A549 (cell line): ENCODE data around the gene THOC5. TPM values are rescaled to one million over a fixed set of nuclear protein-coding genes. Genes with fewer than 3 reads are reported as not detected.

Experiments used
- ATAC-seq, 2 experiments: fragments of 200-7000 bp in 1 of 2; fragments of >200 bp in 1 of 2; cut with Nextera tagmentation in 1 of 2; cut with Tn5 transposase in 1 of 2; 3 replicates each; pipeline versions ENCODE4 v1.8.0 to v1.9.1; 2018 to 2020; ENCODE audit warnings: mild to moderate bottlenecking in 1 of 2, moderate library complexity in 1 of 2
- CTCF ChIA-PET: fragments of 300-600 bp; sonication (Branson Sonifier 250); formaldehyde crosslinking; extraction: SDS; loops from one replicate; lab custom pipeline; 2021; ENCODE audit warnings: antibody characterized with exemption, inconsistent platforms; lab: Yijun Ruan, JAX
- POLR2A ChIA-PET: fragments of 350-600 bp; formaldehyde crosslinking; extraction: SDS; loops from one replicate; lab custom pipeline; 2021; ENCODE audit warnings: antibody characterized with exemption, inconsistent platforms; lab: Yijun Ruan, JAX
- DNase-seq, 2 experiments: peaks; one replicate each; pipeline versions ENCODE4 v3.0.0 to v3.0.0-alpha.2; 2011 to 2016; ENCODE audit warnings: low read depth in 1 of 2, low spot score in 1 of 2
- FAIRE-seq: peaks from 2 replicates; lab custom pipeline; 2011; peaks lifted over from hg19 to GRCh38; lab: Jason Lieb, UNC
- H3K27ac ChIP-seq, 2 experiments: fragments of >200 bp; sonication (Bioruptor Twin); formaldehyde crosslinking; 3 replicates each; pipeline ENCODE4 v1.5.1; 2016 to 2017
- H3K4me1 ChIP-seq: fragments of >200 bp; sonication (Bioruptor Twin); formaldehyde crosslinking; 3 replicates; pipeline ENCODE4 v1.6.1; 2016
- H3K4me2 ChIP-seq: fragments of >200 bp; sonication (Bioruptor Twin); formaldehyde crosslinking; 3 replicates; pipeline ENCODE4 v1.6.1; 2016
- H3K4me3 ChIP-seq: fragments of >200 bp; sonication (Bioruptor Twin); formaldehyde crosslinking; 3 replicates; pipeline ENCODE4 v1.5.1; 2016
- H3K9me3 ChIP-seq: fragments of >200 bp; sonication (Bioruptor Twin); formaldehyde crosslinking; 3 replicates; pipeline ENCODE4 v1.6.1; 2016
- BHLHE40 ChIP-seq: IDR thresholded peaks from 2 replicates; pipeline ENCODE4 v1.6.1; 2012; ENCODE audit warnings: low read depth, low read length, inconsistent platforms
- CHD4 ChIP-seq: fragments of 200-600 bp; sonication (generic); IDR thresholded peaks from 2 replicates; pipeline ENCODE4 v1.6.1; 2016; ENCODE audit warnings: antibody characterized with exemption, mild to moderate bottlenecking, borderline replicate concordance
- EHMT2 ChIP-seq: fragments of 200-600 bp; sonication (generic); IDR thresholded peaks from 2 replicates; pipeline ENCODE4 v1.6.1; 2016; ENCODE audit warnings: antibody characterized with exemption, low read depth, mild to moderate bottlenecking, moderate library complexity
- ESRRA ChIP-seq: fragments of 150-350 bp; IDR thresholded peaks from 2 replicates; pipeline ENCODE4 v1.6.1; 2014; ENCODE audit warnings: mild to moderate bottlenecking, low read length, borderline replicate concordance
- FOSB ChIP-seq: fragments of 250-450 bp; sonication (Bioruptor Pico); IDR thresholded peaks from 2 replicates; pipeline ENCODE4 v1.5.0; 2020; ENCODE audit warnings: mild to moderate bottlenecking, moderate library complexity
- FOXS1 ChIP-seq: fragments of 250-450 bp; sonication (Bioruptor Pico); IDR thresholded peaks from 2 replicates; pipeline ENCODE4 v1.5.0; 2020; ENCODE audit warnings: mild to moderate bottlenecking, moderate library complexity
- GATA3 ChIP-seq: IDR thresholded peaks from 2 replicates; pipeline ENCODE4 v1.6.1; 2012; ENCODE audit warnings: borderline replicate concordance
- HDAC2 ChIP-seq: fragments of 200-600 bp; sonication (generic); IDR thresholded peaks from 2 replicates; pipeline ENCODE4 v1.6.1; 2016
- HEYL ChIP-seq: fragments of 250-450 bp; sonication (Bioruptor Pico); IDR thresholded peaks from 2 replicates; pipeline ENCODE4 v1.8.0; 2021; ENCODE audit warnings: mild to moderate bottlenecking, moderate library complexity
- HOXB13 ChIP-seq: fragments of 250-450 bp; sonication (Bioruptor Pico); IDR thresholded peaks from 2 replicates; pipeline ENCODE4 v1.5.0; 2020; ENCODE audit warnings: low read depth, mild to moderate bottlenecking, moderate library complexity
- JUNB ChIP-seq: fragments of >200 bp; sonication (Bioruptor Twin); formaldehyde crosslinking; IDR thresholded peaks from 2 replicates; pipeline ENCODE4 v1.6.1; 2016
- MAFK ChIP-seq: fragments of 450-650 bp; IDR thresholded peaks from 2 replicates; pipeline ENCODE4 v1.6.1; 2014; ENCODE audit not compliant: partially characterized antibody
- NR3C1 ChIP-seq: fragments of >200 bp; sonication (Bioruptor Twin); formaldehyde crosslinking; IDR thresholded peaks from 3 replicates; pipeline ENCODE4 v1.6.1; 2017
- PHF8 ChIP-seq: fragments of 200-600 bp; sonication (generic); IDR thresholded peaks from 2 replicates; pipeline ENCODE4 v1.6.1; 2016; ENCODE audit warnings: low read depth, mild to moderate bottlenecking, antibody characterized with exemption, moderate library complexity, borderline replicate concordance
- RAD21 ChIP-seq, 2 experiments: fragments of >200 bp in 1 of 2; sonication (Bioruptor Twin) in 1 of 2; formaldehyde crosslinking in 1 of 2; IDR thresholded peaks in 1 of 2; conservative IDR thresholded peaks in 1 of 2; 2 replicates in 1 of 2; 3 replicates in 1 of 2; pipeline ENCODE4 v1.6.1; 2012 to 2018; ENCODE audit warnings: inconsistent platforms in 1 of 2
- RARB ChIP-seq: fragments of 250-450 bp; sonication (Bioruptor Pico); IDR thresholded peaks from 2 replicates; pipeline ENCODE4 v1.8.0; 2021; ENCODE audit warnings: mild to moderate bottlenecking, moderate library complexity
- SMC3 ChIP-seq: fragments of >200 bp; sonication (Bioruptor Twin); formaldehyde crosslinking; IDR thresholded peaks from 3 replicates; pipeline ENCODE4 v1.6.1; 2018; ENCODE audit warnings: inconsistent platforms
- ZC3H11A ChIP-seq: fragments of 450-650 bp; IDR thresholded peaks from 2 replicates; pipeline ENCODE4 v1.6.1; 2014; ENCODE audit warnings: antibody characterized with exemption, mild to moderate bottlenecking
- WGBS: methylation state at CpG from one replicate; pipeline ENCODE4 v1.1.6; 2017; ENCODE audit errors: missing lambda C conversion rate; 5-methylcytosine and 5-hydroxymethylcytosine counted together
- polyA plus RNA-seq, 4 experiments: library from polyadenylated mRNA; depleted of rRNA in 3 of 4; stranded (reverse); fragments of >200 nt; fragmentation: RNase III in 1 of 4; extraction: RNeasy Plus Mini Kit Qiagen cat#74134 plus additional on column Dnase treatment in 1 of 4; gene quantifications; 2 replicates in 3 of 4; 3 replicates in 1 of 4; pipeline ENCODE4 v1.2.3, GENCODE V29; 2011 to 2017
- TF ChIP-seq, protein P1 (sequence below): fragments of 450-650 bp; IDR thresholded peaks from 2 replicates; pipeline ENCODE4 v1.6.1; 2014; ENCODE audit warnings: antibody characterized with exemption
- TF ChIP-seq, protein P2 (sequence below): fragments of >200 bp; sonication (Bioruptor Twin); formaldehyde crosslinking; IDR thresholded peaks from 3 replicates; pipeline ENCODE4 v1.6.1; 2016
- TF ChIP-seq, protein P3 (sequence below): fragments of >200 bp; sonication (Bioruptor Twin); formaldehyde crosslinking; IDR thresholded peaks from 3 replicates; pipeline ENCODE4 v1.5.1; 2016

THOC5 gene
- polyA plus RNA-seq, 2 of the 4 experiments (the other 2 are of a cell fraction), result 24.1 to 43.3 TPM

GRCh38 chr22:29469755-29470154, 83.8 kb downstream of the THOC5 start:
- Histone ChIP-seq H3K27ac (peak overlapping the region; percentile 65 to 84; a peak in 4 of 6 replicates), H3K9me3 (no peaks in the 10 kb centered on the region), H3K4me1 (0 out of 3 replicates have a peak, but pooled peaks cover 4% of the 10 kb centered on the region), H3K4me2 (peak overlapping the region; percentile 87), H3K4me3 (peak overlapping the region; percentile 51)
- ChIA-PET CTCF (interaction anchor here (0.6 to 3.7 kb wide), 18 partner anchors 9 to 97 kb away, joined by 3 to 40 read pairs (median 4); partner anchors contain the start of gene THOC5), POLR2A (interaction anchor here (0.8 kb wide), 1 partner anchor 84 kb away, joined by 3 read pairs; the partner anchor contains the start of gene THOC5)
- FAIRE-seq, result no peak
- WGBS, result 51% methylated on average over 3 of the region's 9 CpGs
- no peak for DNase-seq
- ATAC-seq, result peak; percentile 28 to 44; a peak in 4 of 6 replicates
- TF ChIP-seq MAFK, result peak; percentile 86
- TF ChIP-seq FOSB, result no peak

- DNase-seq, result no peak
- FAIRE-seq, result no peak
- WGBS, result 90% methylated on average over 4 of the region's 7 CpGs
- no peak overlapping the region for H3K4me2 ChIP-seq
- POLR2A ChIA-PET, result no interaction called here
- ATAC-seq, result no peak
- no peak overlapping the region for H3K4me3 ChIP-seq
- CTCF ChIA-PET, result no interaction called here
- TF ChIP-seq, protein P1, sequence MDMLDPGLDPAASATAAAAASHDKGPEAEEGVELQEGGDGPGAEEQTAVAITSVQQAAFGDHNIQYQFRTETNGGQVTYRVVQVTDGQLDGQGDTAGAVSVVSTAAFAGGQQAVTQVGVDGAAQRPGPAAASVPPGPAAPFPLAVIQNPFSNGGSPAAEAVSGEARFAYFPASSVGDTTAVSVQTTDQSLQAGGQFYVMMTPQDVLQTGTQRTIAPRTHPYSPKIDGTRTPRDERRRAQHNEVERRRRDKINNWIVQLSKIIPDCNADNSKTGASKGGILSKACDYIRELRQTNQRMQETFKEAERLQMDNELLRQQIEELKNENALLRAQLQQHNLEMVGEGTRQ, result no peak
- TF ChIP-seq EHMT2, result no peak
- TF ChIP-seq RARB (CRISPR knock-in tag), result no peak
- H3K4me1 ChIP-seq, result 0 out of 3 replicates have a peak, but pooled peaks cover under 1% of the 10 kb centered on the region
- no peak overlapping the region for H3K27ac ChIP-seq
- H3K9me3 ChIP-seq, result no peaks in the 10 kb centered on the region
Observed at GRCh38 chr22:29464581-29464980, 89.0 kb downstream of the THOC5 start.

GRCh38 chr22:29463629-29464028, 89.9 kb downstream of the THOC5 start:
- ATAC-seq, result no peak

More at GRCh38 chr22:29463629-29464028, 89.9 kb downstream of the THOC5 start:
- H3K9me3 ChIP-seq, result no peaks in the 10 kb centered on the region
- TF ChIP-seq HEYL (CRISPR knock-in tag) (no peak), FOXS1 (CRISPR knock-in tag) (no peak), ZC3H11A (no peak), MAFK (no peak), SMC3 (no peak), JUNB (no peak), NR3C1 (no peak), PHF8 (no peak), CHD4 (no peak), GATA3 (no peak), RAD21 (conservative IDR thresholded peaks at IDR 0.05 in 1 of 2, IDR thresholded peaks at IDR 0.05 in 1 of 2) (no peak), HOXB13 (CRISPR knock-in tag) (no peak), BHLHE40 (no peak), RARB (CRISPR knock-in tag) (no peak), HDAC2 (no peak), ESRRA (no peak)
- TF ChIP-seq, protein P2, sequence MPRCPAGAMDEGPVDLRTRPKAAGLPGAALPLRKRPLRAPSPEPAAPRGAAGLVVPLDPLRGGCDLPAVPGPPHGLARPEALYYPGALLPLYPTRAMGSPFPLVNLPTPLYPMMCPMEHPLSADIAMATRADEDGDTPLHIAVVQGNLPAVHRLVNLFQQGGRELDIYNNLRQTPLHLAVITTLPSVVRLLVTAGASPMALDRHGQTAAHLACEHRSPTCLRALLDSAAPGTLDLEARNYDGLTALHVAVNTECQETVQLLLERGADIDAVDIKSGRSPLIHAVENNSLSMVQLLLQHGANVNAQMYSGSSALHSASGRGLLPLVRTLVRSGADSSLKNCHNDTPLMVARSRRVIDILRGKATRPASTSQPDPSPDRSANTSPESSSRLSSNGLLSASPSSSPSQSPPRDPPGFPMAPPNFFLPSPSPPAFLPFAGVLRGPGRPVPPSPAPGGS, result no peak
- TF ChIP-seq, protein P1, result no peak
- TF ChIP-seq, protein P3, sequence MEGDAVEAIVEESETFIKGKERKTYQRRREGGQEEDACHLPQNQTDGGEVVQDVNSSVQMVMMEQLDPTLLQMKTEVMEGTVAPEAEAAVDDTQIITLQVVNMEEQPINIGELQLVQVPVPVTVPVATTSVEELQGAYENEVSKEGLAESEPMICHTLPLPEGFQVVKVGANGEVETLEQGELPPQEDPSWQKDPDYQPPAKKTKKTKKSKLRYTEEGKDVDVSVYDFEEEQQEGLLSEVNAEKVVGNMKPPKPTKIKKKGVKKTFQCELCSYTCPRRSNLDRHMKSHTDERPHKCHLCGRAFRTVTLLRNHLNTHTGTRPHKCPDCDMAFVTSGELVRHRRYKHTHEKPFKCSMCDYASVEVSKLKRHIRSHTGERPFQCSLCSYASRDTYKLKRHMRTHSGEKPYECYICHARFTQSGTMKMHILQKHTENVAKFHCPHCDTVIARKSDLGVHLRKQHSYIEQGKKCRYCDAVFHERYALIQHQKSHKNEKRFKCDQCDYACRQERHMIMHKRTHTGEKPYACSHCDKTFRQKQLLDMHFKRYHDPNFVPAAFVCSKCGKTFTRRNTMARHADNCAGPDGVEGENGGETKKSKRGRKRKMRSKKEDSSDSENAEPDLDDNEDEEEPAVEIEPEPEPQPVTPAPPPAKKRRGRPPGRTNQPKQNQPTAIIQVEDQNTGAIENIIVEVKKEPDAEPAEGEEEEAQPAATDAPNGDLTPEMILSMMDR, result no peak
- TF ChIP-seq, all 56 proteins: peak for 0
- no peak for DNase-seq
- Histone ChIP-seq H3K4me1 (no peaks in the 10 kb centered on the region), H3K27ac (no peak overlapping the region), H3K4me2 (no peak overlapping the region), H3K4me3 (no peak overlapping the region)
- 90% methylated on average over 2 of the region's 7 CpGs for WGBS
- CTCF ChIA-PET, result interaction anchor here (2.0 kb wide), 1 partner anchor 15 kb away, joined by 7 read pairs; no protein-coding TSS in a partner anchor
- FAIRE-seq, result no peak
- POLR2A ChIA-PET, result no interaction called here
